ENCODE measurements around the gene COL11A2.

Gene COL11A2

GRCh38 chr6:33208091-33208967, 16.1 kb upstream of the COL11A2 start, which contains the start of gene RING1:
RING1 (plus strand) TSS chr6:33208500; CDS start chr6:33208823, 323 bp downstream.
- no peaks in the 10 kb centered on the region for H3K9me3 ChIP-seq
- peak; percentile 86 to 95 for DNase-seq
- H3K27me3 ChIP-seq: no peaks in the 10 kb centered on the region
- H3K27ac ChIP-seq: peak within 1 kb of the TSS; percentile 93 to 97
- peaks cover 4 to 36% (median 27%) of the 10 kb centered on the region in 3 donors for H3K36me3 ChIP-seq
- intact Hi-C loops (cut with DNase I; ENCODE audit: low total_unique reads): no loop called here
- H3K4me3 ChIP-seq: peak within 1 kb of the TSS; percentile 73 to 79
- peaks cover 0 to 47% (median 40%) of the 10 kb centered on the region in 4 donors for H3K4me1 ChIP-seq
- no peak for TF ChIP-seq CTCF (IDR thresholded peaks at IDR 0.05)

- no peak for TF ChIP-seq CTCF (IDR thresholded peaks at IDR 0.05)
- Histone ChIP-seq H3K9me3 (no peaks in the 10 kb centered on the region), H3K4me1 (peaks cover 0 to 47% (median 34%) of the 10 kb centered on the region in 4 donors), H3K27ac (peak overlapping the region; percentile 93 to 97), H3K27me3 (no peaks in the 10 kb centered on the region), H3K36me3 (peaks cover 11 to 43% (median 34%) of the 10 kb centered on the region in 3 donors), H3K4me3 (peak overlapping the region; percentile 73 to 79)
- peak; percentile 57 to 78 for DNase-seq
- intact Hi-C loops (cut with DNase I; ENCODE audit: low total_unique reads): no loop called here
Measured at GRCh38 chr6:33207552-33208090, 15.4 kb upstream of the COL11A2 start.

GRCh38 chr6:33206864-33207551, 14.7 kb upstream of the COL11A2 start:
- Histone ChIP-seq H3K4me3 (peak overlapping the region; percentile 73 to 79), H3K27ac (peak overlapping the region; percentile 93 to 97), H3K36me3 (peaks cover 17 to 48% (median 40%) of the 10 kb centered on the region in 3 donors), H3K9me3 (no peaks in the 10 kb centered on the region), H3K4me1 (peaks cover 0 to 47% (median 39%) of the 10 kb centered on the region in 4 donors), H3K27me3 (no peaks in the 10 kb centered on the region)
- intact Hi-C loops (cut with DNase I; ENCODE audit: low total_unique reads): no loop called here
- no peak for TF ChIP-seq CTCF (IDR thresholded peaks at IDR 0.05)
- DNase-seq: peak in 1 of 2 donors; percentile 67

- intact Hi-C loops (cut with DNase I; ENCODE audit: low total_unique reads): no loop called here
- Histone ChIP-seq H3K36me3 (peaks cover 17 to 40% (median 40%) of the 10 kb centered on the region in 3 donors), H3K27me3 (no peaks in the 10 kb centered on the region), H3K4me3 (no peak overlapping the region), H3K4me1 (peaks cover 0 to 55% (median 47%) of the 10 kb centered on the region in 4 donors), H3K9me3 (no peaks in the 10 kb centered on the region), H3K27ac (no peak overlapping the region)
- TF ChIP-seq CTCF (IDR thresholded peaks at IDR 0.05): no peak
- peak in 1 of 2 donors; percentile 54 for DNase-seq
Measured at GRCh38 chr6:33206027-33206863, 14.0 kb upstream of the COL11A2 start.

Measured in tibial artery (tissue), 4 donors.